ENCODE data around the gene OR5AU1.
"Not testable (repeated sequence)": the region's sequence is repeated elsewhere in the genome, so short reads cannot be mapped to it uniquely, and the experiment has no call there.

The OR5AU1 gene

DNA sequence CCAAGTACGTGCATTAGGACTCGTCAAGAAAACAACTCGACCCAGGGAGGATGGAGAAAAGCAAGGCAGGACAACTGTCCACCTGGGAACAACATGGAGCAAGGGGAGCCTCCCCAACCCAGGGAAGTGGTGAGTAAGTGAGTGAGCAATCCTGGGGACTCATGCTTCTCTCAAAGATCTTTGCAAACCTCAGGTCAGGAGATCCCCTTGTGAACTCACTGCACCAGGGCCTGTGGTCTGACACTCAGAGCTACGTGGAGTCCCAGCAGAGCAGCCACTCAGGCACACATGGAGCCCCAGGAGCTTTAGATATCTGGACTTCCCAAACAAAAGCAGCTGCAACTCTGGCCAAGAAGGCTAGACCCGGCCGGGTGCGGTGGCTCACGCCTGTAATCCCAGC lies 12.2 kb upstream of the OR5AU1 start:
- H3K4me3 ChIP-seq (ENCODE audit: low read depth, low read length), result no peak overlapping the region
- DNase-seq (ENCODE audit: low read depth), result no peak
- TF ChIP-seq, protein P1, sequence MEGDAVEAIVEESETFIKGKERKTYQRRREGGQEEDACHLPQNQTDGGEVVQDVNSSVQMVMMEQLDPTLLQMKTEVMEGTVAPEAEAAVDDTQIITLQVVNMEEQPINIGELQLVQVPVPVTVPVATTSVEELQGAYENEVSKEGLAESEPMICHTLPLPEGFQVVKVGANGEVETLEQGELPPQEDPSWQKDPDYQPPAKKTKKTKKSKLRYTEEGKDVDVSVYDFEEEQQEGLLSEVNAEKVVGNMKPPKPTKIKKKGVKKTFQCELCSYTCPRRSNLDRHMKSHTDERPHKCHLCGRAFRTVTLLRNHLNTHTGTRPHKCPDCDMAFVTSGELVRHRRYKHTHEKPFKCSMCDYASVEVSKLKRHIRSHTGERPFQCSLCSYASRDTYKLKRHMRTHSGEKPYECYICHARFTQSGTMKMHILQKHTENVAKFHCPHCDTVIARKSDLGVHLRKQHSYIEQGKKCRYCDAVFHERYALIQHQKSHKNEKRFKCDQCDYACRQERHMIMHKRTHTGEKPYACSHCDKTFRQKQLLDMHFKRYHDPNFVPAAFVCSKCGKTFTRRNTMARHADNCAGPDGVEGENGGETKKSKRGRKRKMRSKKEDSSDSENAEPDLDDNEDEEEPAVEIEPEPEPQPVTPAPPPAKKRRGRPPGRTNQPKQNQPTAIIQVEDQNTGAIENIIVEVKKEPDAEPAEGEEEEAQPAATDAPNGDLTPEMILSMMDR (IDR thresholded peaks at IDR 0.05; ENCODE audit: low read depth, low read length, missing control alignments), result no peak

DNA sequence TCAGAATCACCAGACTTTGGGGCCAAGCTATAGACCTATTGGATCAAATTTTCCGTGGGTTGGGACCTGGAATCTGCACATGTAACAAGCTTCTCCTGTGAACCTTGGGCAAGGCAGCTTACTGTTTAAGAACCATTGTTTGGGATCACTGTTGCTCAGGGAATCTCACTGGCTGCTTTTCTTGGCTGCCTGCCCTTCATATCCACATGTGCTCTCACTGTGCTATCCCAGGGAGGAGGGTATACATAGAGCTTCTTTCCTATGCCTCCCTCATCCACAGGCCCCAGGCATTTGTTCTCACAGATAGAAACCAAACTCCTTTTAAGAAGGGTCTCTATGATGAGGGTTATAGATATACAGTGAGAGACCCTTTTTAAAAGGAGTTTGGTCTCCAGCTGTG lies 9.8 kb upstream of the OR5AU1 start:
- DNase-seq (ENCODE audit: low read depth), result not testable (repeated sequence)

DNA sequence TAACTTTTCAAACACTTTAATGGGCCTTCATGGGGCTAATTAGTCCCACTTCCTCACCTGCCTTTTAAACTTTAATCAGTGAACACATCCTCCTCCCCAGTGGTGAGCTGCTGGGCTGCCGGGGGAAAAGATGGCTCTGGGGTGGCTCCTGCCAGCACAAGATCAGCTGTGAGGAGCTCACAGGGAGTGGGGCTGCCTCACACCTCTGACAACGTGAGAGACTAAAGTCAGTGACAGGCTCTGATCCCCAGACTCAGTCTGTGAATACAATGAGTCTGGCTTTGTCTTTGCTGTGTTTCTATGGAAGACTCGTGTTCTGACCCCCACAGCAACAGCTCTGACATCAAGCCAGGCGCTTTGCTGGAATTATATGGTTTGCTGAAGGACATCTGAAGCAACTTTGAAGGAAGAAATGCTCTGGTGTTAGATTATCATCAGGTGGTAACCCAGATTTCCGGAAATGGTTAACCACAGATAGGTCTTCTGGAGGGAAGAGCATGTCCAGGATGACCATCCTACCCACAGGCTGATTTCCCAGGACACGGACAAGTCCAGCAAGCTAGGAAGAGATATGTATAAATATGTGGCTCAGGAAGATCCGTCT lies 9.2 kb upstream of the OR5AU1 start:
- not testable (repeated sequence) for DNase-seq (ENCODE audit: low read depth); H3K4me3 ChIP-seq (ENCODE audit: low read depth, low read length)

More for the DNA sequence above, 9.8 kb upstream of the OR5AU1 start:
- not testable (repeated sequence) for H3K4me3 ChIP-seq (ENCODE audit: low read depth, low read length)

DNA sequence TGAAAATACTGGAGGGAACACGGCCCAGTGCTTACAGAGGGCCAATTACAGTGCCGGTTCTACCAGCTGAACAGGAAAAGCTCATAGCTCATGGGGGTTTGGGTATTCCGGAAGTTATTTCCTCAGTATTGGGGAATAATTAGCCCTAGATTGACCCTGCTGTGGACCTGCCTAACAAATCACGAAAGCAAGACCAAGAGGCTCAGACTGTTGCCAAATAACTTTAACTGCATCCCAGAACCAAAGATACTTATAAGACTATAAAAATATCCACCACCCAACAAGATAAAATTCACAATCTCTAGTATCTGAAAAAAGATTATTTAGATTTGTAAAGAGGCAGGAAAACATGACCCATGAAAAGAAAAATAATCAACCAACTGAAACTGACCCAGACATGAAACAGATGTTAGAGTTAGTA lies 8.0 kb upstream of the OR5AU1 start:
- no peak overlapping the region for H3K4me3 ChIP-seq (ENCODE audit: low read depth, low read length)
- TF ChIP-seq, protein P1 (IDR thresholded peaks at IDR 0.05; ENCODE audit: low read depth, low read length, missing control alignments), result no peak
- no peak for DNase-seq (ENCODE audit: low read depth)

DNA sequence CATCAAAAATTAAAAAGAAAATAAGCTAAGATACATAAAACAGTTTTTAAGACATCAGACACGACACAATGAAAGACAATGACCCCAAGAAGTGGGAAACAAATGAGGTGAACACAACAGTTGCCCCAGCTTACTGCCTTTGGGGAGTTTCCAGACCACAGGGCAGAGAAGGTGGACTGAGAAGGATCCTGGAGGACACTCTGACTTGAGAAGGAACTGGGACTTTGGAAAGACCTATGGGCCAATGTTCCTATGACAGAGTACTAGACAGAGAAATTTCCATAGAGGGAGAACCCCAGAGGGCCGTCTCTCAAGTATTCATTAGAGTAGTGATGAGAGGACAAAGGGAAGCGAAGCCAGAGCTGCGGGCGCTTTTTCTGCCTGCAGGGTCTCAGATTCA lies 6.2 kb upstream of the OR5AU1 start:
- H3K4me3 ChIP-seq (ENCODE audit: low read depth, low read length), result no peak overlapping the region
- TF ChIP-seq, protein P1 (IDR thresholded peaks at IDR 0.05; ENCODE audit: low read depth, low read length, missing control alignments), result no peak
- DNase-seq (ENCODE audit: low read depth), result no peak

DNA sequence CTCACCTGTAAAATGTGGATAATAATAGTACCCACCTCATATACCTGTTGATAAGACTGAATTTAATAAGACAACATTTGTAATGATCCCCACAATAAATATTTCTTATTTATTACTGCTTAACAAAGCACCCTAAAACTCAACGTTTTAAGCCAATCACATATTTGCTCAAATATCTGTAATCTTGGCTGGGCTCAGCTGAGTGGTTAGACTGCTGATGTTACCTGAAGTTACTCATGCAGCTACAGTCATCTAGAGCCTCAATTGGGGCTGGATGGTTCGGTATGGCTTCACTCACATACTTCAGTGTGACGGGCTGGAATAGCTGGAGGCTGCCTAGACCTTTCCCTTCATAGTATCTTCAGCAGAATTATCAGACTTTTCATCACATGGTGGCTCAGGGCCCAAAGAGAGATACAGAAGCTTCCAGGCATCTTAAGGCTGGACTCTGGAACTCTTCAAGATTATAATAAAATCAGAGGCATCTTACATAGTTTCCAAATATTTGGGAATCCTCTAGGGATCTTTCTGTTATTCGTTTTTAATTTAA lies 4.3 kb upstream of the OR5AU1 start:
- H3K4me3 ChIP-seq (ENCODE audit: low read depth, low read length), result no peak overlapping the region
- DNase-seq (ENCODE audit: low read depth), result no peak
- TF ChIP-seq, protein P1 (IDR thresholded peaks at IDR 0.05; ENCODE audit: low read depth, low read length, missing control alignments), result no peak

DNA sequence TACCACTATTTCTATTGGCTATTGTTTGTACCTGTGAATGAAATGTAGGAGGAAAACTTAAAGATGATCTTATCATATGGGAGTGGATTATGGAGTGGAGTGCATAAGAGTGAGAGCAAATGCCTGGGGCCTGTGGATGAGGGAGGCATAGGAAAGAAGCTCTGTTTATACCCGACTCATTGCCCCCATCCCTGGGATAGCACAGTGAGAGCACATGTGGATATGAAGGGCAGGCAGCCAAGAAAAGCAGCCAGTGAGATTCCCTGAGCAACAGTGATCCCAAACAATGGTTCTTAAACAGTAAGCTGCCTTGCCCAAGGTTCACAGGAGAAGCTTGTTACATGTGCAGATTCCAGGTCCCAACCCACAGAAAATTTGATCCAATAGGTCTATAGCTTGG lies 2.3 kb upstream of the OR5AU1 start:
- not testable (repeated sequence) for H3K4me3 ChIP-seq (ENCODE audit: low read depth, low read length)

DNA sequence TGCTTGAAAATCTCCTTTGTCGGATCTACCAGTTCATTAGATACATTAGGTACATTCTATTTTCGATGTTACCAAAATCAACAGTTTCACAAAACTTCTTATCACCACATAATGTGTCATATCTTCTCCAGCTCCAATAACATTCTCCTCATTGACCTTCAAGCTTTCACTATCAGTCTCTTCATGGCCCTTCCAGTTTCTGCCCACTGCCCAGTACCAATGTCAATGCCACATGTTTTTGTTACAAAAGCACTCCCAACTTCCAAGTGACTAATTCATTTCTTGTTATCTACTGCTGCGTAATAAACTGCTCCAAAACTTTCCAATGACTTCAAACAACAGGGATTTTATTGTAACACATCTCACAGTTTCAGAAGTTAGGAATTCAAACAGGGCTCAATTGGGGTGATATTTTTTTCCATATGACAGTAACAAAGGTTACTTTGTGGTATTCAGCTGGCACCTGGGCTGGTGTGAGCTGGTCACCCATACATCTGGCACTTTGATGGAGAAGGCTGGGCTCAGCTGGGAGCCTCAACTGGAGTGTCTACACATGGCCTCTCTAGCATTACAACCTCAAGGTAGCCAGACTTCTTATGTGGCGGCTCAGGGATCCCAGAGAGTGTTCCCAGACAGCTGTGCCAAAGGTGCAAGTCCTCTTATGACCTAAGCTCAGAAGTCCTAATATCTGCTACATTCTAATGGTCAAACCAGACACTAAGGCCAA lies 6.1 kb downstream of the OR5AU1 start:
- DNase-seq (ENCODE audit: low read depth), result no peak
- TF ChIP-seq, protein P1 (IDR thresholded peaks at IDR 0.05; ENCODE audit: low read depth, low read length, missing control alignments), result no peak
- H3K4me3 ChIP-seq (ENCODE audit: low read depth, low read length), result no peak overlapping the region

More for the DNA sequence above, 2.3 kb upstream of the OR5AU1 start:
- DNase-seq (ENCODE audit: low read depth), result not testable (repeated sequence)

Data from GM12864 (cell line).